A673 (cell line): ENCODE measurements around the gene THRB.

Source experiments
- CTCF ChIP-seq: fragments of 300-800, 200-600 bp; sonication (generic); conservative IDR thresholded peaks from 2 replicates; pipeline ENCODE4 v1.5.1; 2017; ENCODE audit warnings: low read depth, mild to moderate bottlenecking, antibody characterized with exemption, low read length, moderate library complexity, mixed read lengths
- EZH2 ChIP-seq: fragments of 200-600 bp; sonication (generic); IDR thresholded peaks from 2 replicates; pipeline ENCODE4 v1.6.1; 2017; ENCODE audit warnings: borderline replicate concordance, low read depth, mild to moderate bottlenecking, mixed read lengths, antibody characterized with exemption, low read length; ENCODE audit not compliant: poor library complexity, severe bottlenecking

GRCh38 chr3:24483873-24484272, 10.8 kb downstream of the THRB start:
- no peak for TF ChIP-seq CTCF
- no peak for TF ChIP-seq EZH2
